Effector memory CD4-positive, alpha-beta T cell (primary cell): Measurements from ENCODE around the gene SHH.

ENCODE experiments used
- DNase-seq, 3 donors: peaks; one replicate each; pipeline ENCODE4 v3.0.0-alpha.2; 2020
- H3K27ac ChIP-seq: 2 replicates; pipeline ENCODE4 v1.7.0; 2013; ENCODE audit warnings: mild to moderate bottlenecking, low read length, moderate library complexity; ENCODE audit not compliant: insufficient read depth, poor library complexity, severe bottlenecking
- H3K27me3 ChIP-seq: replicated peaks from 2 replicates; pipeline ENCODE4 v1.7.0; 2013; ENCODE audit warnings: mild to moderate bottlenecking, low read length; ENCODE audit not compliant: insufficient read depth, control insufficient read depth, poor library complexity, severe bottlenecking
- H3K36me3 ChIP-seq: 2 replicates; pipeline ENCODE4 v1.7.0; 2013; ENCODE audit warnings: mild to moderate bottlenecking, low read length, moderate library complexity; ENCODE audit not compliant: control insufficient read depth, insufficient read depth
- H3K4me1 ChIP-seq: 2 replicates; pipeline ENCODE4 v1.7.0; 2013; ENCODE audit warnings: low read length, mild to moderate bottlenecking; ENCODE audit not compliant: control insufficient read depth, insufficient read depth, poor library complexity, severe bottlenecking
- H3K4me3 ChIP-seq: 2 replicates; pipeline ENCODE4 v1.7.0; 2013; ENCODE audit warnings: low read length, low read depth, mild to moderate bottlenecking; ENCODE audit not compliant: insufficient read depth, poor library complexity, severe bottlenecking
- H3K9me3 ChIP-seq: 2 replicates; pipeline ENCODE4 v1.7.0; 2013; ENCODE audit warnings: mild to moderate bottlenecking, low read length, moderate library complexity; ENCODE audit not compliant: control insufficient read depth

Gene SHH

DNA sequence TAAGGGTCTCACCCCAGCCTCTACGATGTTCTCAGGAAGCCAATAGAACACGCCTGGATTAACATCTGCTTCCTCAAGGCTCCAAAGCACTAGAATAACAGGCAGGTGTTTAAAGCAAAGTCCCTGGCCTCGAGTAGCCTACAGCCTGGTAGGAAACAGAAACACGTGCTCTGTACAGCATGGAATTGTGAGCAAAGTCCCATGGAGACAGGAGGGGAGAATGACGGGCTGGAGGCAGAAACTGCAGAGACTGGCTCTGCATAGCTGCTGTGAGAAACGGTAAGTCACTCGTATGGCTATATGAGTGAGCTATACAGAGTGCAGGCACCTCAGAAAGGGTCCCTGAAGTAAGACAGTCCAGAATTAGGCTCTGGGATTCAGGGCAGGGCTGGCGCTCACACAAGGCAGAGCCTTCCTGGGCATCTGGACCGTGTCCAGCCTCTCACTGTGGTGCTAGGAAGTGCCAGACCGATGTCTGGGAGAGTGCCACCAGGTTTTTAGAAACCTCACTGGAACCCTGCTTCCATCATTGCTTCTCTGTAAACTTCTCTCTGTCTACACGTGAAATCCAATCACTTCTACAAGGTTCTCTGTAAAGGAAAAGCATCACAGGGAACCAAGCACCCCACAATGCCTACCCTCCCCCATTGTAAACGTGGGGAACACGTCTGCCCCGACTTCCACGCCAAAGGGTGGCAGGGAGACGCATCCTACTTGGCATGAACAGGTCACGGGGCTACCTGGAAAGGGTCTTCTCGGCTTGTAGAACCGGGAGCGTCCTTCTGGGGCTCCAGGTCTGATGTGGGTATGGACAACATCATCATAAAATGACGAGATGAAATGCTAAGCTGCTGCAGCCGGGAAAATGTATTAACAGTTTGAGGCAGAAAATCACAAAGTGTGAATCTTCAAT is 38.8 kb upstream of the SHH start:
- Histone ChIP-seq H3K4me1 (no peaks in the 10 kb centered on the region), H3K4me3 (no peak overlapping the region), H3K27me3 (no peaks in the 10 kb centered on the region), H3K9me3 (no peaks in the 10 kb centered on the region), H3K36me3 (no peaks in the 10 kb centered on the region), H3K27ac (no peak overlapping the region)
- DNase-seq: no peak

GRCh38 chr7:155850001-155850436 is 37.8 kb upstream of the SHH start:
- H3K4me1 ChIP-seq: no peaks in the 10 kb centered on the region
- H3K9me3 ChIP-seq: no peaks in the 10 kb centered on the region
- DNase-seq: no peak
- no peaks in the 10 kb centered on the region for H3K27me3 ChIP-seq
- H3K4me3 ChIP-seq: no peak overlapping the region
- no peak overlapping the region for H3K27ac ChIP-seq
- H3K36me3 ChIP-seq: no peaks in the 10 kb centered on the region

- Histone ChIP-seq H3K27me3 (no peaks in the 10 kb centered on the region), H3K9me3 (no peaks in the 10 kb centered on the region), H3K4me1 (no peaks in the 10 kb centered on the region), H3K4me3 (no peak overlapping the region), H3K27ac (no peak overlapping the region), H3K36me3 (no peaks in the 10 kb centered on the region)
- no peak for DNase-seq
Observed at GRCh38 chr7:155848691-155849669, 36.7 kb upstream of the SHH start.

GRCh38 chr7:155847821-155848435 is 35.7 kb upstream of the SHH start:
- Histone ChIP-seq H3K4me1 (no peaks in the 10 kb centered on the region), H3K9me3 (no peaks in the 10 kb centered on the region), H3K4me3 (no peak overlapping the region), H3K36me3 (no peaks in the 10 kb centered on the region), H3K27me3 (no peaks in the 10 kb centered on the region), H3K27ac (no peak overlapping the region)
- no peak for DNase-seq

- H3K27me3 ChIP-seq: no peaks in the 10 kb centered on the region
- no peak overlapping the region for H3K27ac ChIP-seq
- no peaks in the 10 kb centered on the region for H3K4me1 ChIP-seq
- H3K4me3 ChIP-seq: no peak overlapping the region
- no peak for DNase-seq
- no peaks in the 10 kb centered on the region for H3K36me3 ChIP-seq
- no peaks in the 10 kb centered on the region for H3K9me3 ChIP-seq
Observed at GRCh38 chr7:155846936-155847335, 34.7 kb upstream of the SHH start.

GRCh38 chr7:155846156-155846555 is 33.9 kb upstream of the SHH start:
- no peak for DNase-seq
- Histone ChIP-seq H3K36me3 (no peaks in the 10 kb centered on the region), H3K27ac (no peak overlapping the region), H3K4me1 (no peaks in the 10 kb centered on the region), H3K4me3 (no peak overlapping the region), H3K9me3 (no peaks in the 10 kb centered on the region), H3K27me3 (no peaks in the 10 kb centered on the region)

GRCh38 chr7:155845226-155845625 is 33.0 kb upstream of the SHH start:
- DNase-seq: no peak
- Histone ChIP-seq H3K4me1 (no peaks in the 10 kb centered on the region), H3K27ac (no peak overlapping the region), H3K9me3 (no peaks in the 10 kb centered on the region), H3K27me3 (no peaks in the 10 kb centered on the region), H3K4me3 (no peak overlapping the region), H3K36me3 (no peaks in the 10 kb centered on the region)

- Histone ChIP-seq H3K27ac (no peak overlapping the region), H3K9me3 (no peaks in the 10 kb centered on the region), H3K27me3 (no peaks in the 10 kb centered on the region), H3K4me1 (no peaks in the 10 kb centered on the region), H3K4me3 (no peak overlapping the region), H3K36me3 (no peaks in the 10 kb centered on the region)
- no peak for DNase-seq
Observed at GRCh38 chr7:155844526-155844925, 32.3 kb upstream of the SHH start.

GRCh38 chr7:155844019-155844453 is 31.8 kb upstream of the SHH start:
- Histone ChIP-seq H3K27me3 (no peaks in the 10 kb centered on the region), H3K36me3 (no peaks in the 10 kb centered on the region), H3K9me3 (no peaks in the 10 kb centered on the region), H3K27ac (no peak overlapping the region), H3K4me1 (no peaks in the 10 kb centered on the region), H3K4me3 (no peak overlapping the region)
- no peak for DNase-seq
